ENCODE results near the gene PLEKHG7.
"Not testable (repeated sequence)": the region's sequence is repeated elsewhere in the genome, so short reads cannot be mapped to it uniquely, and the experiment has no call there.

Gene PLEKHG7

GRCh38 chr12:92753976-92754885, 51.4 kb downstream of the PLEKHG7 start:
- no peak for DNase-seq

- DNase-seq = no peak
These were observed 54.3 kb downstream of the PLEKHG7 start for GRCh38 chr12:92756898-92757596.

- no peak for DNase-seq
These were observed 54.9 kb downstream of the PLEKHG7 start for GRCh38 chr12:92757597-92758121.

- no peak for DNase-seq
These were observed 57.0 kb downstream of the PLEKHG7 start for GRCh38 chr12:92759634-92760268.

- no peak for DNase-seq
These were observed 60.0 kb downstream of the PLEKHG7 start for GRCh38 chr12:92762773-92763172.

GRCh38 chr12:92764831-92765230, 62.0 kb downstream of the PLEKHG7 start:
- DNase-seq = no peak

- DNase-seq = no peak
These were observed 63.1 kb downstream of the PLEKHG7 start for GRCh38 chr12:92765871-92766270.

GRCh38 chr12:92769124-92769901, 66.5 kb downstream of the PLEKHG7 start:
- no peak for DNase-seq

GRCh38 chr12:92771001-92771400, 68.2 kb downstream of the PLEKHG7 start:
- no peak for DNase-seq

GRCh38 chr12:92775416-92775815, 72.6 kb downstream of the PLEKHG7 start:
- DNase-seq = no peak

GRCh38 chr12:92778525-92778924, 75.7 kb downstream of the PLEKHG7 start:
- no peak for DNase-seq

GRCh38 chr12:92779902-92780301, 77.1 kb downstream of the PLEKHG7 start:
- DNase-seq = no peak

GRCh38 chr12:92784356-92784755, 81.6 kb downstream of the PLEKHG7 start:
- no peak for DNase-seq

- DNase-seq = no peak
These were observed 82.2 kb downstream of the PLEKHG7 start for GRCh38 chr12:92784797-92785562.

GRCh38 chr12:92785563-92785950, 82.8 kb downstream of the PLEKHG7 start:
- no peak for DNase-seq

GRCh38 chr12:92786045-92786444, 83.3 kb downstream of the PLEKHG7 start:
- no peak for DNase-seq

- DNase-seq = not testable (repeated sequence)
These were observed 91.6 kb downstream of the PLEKHG7 start for GRCh38 chr12:92794356-92794755.

- DNase-seq = no peak
These were observed 92.0 kb downstream of the PLEKHG7 start for GRCh38 chr12:92794814-92795213.

GRCh38 chr12:92796650-92797049, 93.9 kb downstream of the PLEKHG7 start:
- DNase-seq = no peak

- no peak for DNase-seq
These were observed 100.1 kb downstream of the PLEKHG7 start for GRCh38 chr12:92802906-92803305.

- no peak for DNase-seq
These were observed 101.1 kb downstream of the PLEKHG7 start for GRCh38 chr12:92803903-92804302.

- DNase-seq = no peak
These were observed 107.6 kb downstream of the PLEKHG7 start for GRCh38 chr12:92810370-92810769.
